Measurements from ENCODE around the gene KCND3.

The KCND3 gene

DNA sequence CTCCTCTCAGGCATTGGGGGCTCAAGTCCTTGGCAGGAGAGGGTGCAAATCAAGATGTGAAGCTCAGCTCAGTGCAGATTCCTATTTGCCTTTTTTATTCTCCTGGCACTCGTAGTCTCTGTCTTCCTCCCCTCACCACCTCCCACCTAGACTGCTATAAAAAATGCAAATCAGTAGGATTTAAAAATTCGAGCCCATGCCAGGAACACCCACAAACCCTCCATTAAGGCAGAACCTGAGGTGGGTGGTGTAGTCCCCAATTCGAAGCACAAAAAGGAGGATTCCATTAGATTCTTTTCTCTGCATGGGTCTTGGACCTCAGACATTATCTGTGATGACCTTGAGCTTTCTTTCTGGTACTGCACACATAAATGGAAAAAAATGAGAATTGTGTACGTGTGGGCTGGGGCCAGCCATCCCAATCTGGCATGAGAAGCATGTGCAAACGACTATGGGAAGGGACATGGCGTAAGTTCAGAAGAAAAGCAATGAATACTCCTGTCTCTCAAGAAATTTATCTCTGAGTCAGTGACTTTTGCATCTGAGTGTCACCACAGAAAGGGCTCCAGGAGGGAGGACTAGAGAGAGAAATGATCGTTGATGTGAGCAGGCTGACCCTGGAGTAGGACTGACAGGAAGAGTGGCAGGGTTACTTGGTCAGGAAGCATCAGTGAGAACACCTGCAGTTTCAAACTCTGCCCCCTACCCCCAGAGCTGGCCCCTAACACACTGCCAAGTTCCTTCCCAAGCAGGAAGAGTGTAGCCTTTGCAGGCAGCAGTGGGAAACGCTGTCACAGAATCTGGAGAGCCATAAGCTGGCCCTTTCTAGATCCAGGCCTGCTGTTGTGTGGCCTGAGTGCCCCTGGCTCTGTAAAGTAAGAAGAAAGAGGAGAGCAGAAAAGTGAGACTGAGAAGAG, 252.0 kb downstream of the KCND3 start:
- DNase-seq = no peak

DNA sequence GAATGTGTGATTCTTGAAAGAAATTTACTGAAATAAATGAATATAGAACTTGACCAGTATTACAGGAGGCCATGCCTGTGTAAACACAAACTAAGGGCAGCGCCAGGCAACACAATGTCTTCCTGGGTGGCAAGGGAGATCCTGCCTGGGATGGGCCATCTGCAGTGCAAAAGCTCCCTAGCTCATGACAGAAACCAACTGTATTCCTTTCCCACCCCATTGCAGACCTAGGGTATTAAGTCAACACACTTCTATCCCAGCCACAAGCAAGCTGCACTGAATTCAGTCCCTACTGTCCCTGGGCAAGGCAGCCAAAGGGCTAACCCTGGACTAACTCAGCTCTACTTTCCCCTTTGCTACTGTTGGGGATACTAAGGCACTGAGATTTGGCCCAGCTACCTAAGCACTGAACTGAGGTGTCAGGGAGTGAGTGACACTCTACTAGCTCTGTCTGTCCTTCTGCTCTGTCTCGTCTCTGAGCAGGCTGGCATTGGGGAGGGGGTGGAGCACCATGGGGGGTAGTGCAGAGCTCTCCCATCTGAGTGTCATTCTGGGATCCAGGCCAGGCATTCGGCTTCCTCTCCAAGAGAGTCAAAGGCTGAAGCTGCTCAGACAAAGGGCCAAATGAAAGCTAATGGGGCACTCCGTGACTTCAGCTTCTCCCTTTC, 252.8 kb downstream of the KCND3 start:
- DNase-seq = no peak

DNA sequence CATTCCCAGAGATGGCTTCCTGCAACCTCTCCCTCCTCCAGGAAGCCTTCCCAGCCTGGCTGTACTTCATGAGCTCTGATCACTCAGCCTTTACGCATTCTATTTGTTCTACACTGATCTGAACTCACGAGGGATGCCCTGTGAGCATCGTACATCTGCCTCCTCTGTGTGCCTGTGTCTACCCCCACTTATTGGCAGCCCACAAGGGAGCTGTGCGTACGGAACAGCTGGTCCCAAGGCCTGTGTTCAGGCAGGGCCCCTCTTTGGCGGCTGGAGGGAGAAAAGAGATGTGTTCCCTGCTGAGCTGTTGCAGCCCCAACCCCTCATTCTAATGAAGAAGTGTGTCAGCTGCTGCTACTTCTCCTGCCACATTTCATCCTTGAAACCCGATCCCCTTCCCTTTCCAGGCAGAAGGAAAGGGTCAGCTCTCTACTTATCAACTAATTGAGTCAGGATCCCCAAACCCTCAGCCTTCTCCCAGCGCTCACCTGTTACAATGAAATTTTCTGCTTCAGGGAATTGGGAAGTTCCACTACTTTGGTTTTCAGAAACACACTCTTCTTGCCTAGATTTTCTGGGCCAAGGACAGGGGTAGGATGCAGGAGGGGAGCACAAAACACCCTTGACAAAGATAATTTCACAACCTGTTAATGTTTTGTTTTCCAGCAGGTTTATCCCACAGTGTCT, 253.5 kb downstream of the KCND3 start:
- no peak for DNase-seq

DNA sequence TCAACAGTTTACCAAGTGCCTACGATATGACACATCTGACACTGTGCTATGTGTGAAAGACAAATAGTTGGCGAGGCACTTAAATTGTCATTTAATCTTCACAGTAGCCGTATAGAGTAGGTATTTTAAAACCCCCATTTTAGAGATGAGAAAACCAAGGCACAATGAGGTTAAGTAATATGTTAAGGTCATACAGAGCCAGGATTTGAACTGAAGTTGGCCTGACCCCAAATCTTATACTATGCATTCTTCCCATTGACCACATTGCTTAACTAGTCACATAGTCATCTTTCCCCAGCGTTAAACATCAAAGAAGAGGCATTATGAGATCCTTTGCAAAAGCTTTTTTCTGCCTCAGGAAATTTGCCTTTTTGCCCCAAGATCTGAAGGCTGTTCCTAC, 254.1 kb downstream of the KCND3 start:
- DNase-seq = no peak

DNA sequence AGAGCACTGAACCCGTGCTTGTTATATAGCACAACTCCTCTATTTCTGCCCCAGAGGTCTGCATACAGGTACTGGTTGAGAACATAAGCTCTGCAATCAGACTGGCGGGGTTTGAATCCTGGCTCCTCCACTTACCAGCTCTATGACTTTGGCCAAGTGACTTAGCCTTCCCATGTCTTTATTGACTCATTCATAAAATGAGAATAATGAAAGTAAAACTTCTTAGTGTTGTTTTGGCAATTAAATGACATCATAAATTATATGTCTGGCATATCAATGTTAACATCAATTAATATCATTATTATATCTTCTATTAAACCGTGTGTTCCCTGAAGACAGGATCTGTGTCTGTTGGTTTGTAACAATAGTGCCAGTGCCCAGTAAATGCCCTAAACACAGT, 254.6 kb downstream of the KCND3 start:
- DNase-seq = no peak

DNA sequence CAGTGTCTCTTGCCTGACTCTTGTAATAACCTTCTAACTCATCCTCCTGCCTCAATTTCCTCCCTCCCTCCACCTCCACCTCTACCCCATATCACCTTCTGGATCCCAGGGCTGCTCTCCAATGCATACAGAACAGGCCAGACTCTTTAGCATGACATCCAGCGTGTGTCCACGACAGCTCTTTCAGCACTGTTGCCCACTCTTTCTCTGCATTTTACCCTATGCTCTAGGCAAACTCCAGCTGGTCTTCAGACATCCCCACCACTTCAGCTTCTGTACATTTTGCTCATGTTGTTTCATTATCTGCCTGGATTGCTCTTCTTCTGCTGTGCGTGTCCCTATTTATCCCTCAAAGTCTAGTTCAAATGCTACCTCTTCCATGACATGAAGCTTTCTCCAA, 255.0 kb downstream of the KCND3 start:
- DNase-seq = no peak

DNA sequence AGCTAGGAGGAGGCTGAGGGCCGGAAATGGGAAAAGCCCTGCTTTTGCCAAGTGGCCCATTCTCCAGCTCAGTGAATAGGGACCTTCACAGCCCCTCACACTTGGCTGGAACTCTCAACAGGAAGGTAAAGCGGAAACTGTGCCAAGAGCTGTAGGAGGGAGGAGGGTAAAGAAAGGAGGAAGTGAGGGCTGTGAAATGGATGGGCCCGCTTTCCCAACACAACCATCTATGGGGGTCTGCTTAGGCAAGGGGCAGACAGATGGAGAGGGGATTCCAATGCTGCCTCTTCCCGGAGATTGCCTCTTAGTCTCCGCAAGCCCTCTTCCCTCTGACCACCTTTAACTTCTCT, 255.5 kb downstream of the KCND3 start:
- no peak for DNase-seq

DNA sequence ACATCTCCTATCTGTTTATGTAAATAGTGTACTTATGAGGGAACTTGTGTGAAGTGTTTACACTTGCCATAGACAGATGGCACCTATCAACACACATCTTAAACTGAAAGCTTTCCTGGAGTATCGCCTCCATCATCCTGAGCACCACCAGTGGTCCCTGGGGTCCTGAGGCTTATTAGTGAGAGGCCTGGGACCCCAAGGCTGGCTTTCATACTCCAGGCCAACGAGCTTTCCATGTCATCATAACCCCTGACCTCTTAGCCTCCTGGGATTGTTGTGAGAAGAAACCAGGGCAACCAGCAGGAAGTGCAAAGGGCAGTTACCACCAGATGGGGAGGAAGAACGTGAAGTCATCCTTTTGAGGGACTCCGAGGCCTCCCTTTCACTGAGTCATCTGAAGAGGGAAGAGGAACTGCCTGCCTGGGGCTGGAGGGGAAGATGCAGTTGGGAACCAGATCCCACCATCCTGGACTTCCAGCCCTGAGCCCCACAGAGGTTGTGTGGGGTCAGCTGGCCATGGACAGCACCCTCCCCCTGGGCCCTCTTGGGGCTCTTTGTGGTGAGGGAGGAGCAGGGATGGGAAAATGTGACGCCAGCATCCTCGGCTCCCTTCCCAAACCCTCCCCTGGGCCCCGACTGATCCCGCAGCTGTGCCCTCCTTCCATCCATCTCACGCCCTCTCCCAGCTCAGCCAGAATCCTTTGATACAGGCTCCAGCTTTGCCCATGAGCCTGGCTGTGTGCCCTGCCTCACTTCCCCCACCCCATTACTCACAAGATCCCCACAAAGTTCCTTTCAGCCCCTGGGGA, 256.1 kb downstream of the KCND3 start:
- DNase-seq = no peak

DNA sequence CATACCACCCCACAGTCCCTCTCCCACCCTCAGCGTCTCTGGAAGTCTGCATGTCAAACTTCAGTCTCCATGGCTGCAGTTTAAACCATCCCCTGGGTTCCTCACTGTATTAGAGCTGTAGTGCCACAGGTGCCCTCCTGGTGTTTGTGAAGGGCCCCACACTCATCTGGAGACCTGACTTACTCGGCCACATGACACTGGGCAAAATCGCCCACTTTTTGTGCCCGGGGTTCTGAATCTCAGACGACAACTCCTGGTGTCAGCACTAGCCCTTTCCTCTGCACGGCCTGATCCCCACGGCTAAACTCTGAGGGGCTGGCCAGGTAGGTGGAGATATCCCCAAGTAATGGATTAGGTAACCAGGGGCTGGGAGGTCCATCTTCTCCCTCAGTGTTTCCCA, 256.8 kb downstream of the KCND3 start:
- no peak for DNase-seq

DNA sequence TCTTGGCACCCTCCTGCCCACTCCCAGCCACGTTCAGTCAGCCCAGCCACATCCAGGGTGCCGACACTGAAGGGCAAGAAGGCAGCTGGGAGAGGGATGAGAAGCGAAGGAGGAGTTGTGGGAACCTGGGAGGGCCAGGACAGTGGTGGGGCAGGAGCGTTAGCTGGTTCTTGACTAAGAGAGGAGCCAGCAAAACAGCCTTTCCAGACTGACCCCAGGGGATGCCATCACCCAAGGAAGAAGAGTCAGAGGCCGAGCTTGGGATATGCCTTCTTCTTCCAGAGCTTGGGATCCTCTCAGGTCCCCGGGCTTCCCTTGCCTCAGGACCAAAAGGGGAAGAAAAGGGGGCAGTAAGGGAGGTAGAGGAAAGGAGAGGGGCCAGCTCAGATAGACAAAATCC, 257.5 kb downstream of the KCND3 start:
- DNase-seq = no peak

DNA sequence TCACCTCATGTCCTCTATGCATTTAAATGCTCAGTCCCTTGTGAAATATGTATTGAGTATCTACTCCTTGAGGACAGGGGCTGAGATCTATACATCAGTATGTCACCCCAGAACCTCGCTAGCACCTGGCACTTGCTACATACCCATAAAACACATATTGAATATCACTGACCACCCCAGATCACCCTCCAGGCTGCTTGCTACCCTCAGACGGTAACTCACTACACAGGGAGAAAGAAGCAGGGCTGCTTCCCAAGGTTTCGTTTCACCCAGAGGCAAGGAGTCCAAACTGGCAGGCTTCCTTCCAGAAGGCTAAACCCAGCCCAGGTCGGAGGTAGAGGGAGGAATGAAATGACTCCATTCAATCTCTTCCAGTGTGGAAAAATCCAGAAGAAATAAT, 258.8 kb downstream of the KCND3 start:
- no peak for DNase-seq

DNA sequence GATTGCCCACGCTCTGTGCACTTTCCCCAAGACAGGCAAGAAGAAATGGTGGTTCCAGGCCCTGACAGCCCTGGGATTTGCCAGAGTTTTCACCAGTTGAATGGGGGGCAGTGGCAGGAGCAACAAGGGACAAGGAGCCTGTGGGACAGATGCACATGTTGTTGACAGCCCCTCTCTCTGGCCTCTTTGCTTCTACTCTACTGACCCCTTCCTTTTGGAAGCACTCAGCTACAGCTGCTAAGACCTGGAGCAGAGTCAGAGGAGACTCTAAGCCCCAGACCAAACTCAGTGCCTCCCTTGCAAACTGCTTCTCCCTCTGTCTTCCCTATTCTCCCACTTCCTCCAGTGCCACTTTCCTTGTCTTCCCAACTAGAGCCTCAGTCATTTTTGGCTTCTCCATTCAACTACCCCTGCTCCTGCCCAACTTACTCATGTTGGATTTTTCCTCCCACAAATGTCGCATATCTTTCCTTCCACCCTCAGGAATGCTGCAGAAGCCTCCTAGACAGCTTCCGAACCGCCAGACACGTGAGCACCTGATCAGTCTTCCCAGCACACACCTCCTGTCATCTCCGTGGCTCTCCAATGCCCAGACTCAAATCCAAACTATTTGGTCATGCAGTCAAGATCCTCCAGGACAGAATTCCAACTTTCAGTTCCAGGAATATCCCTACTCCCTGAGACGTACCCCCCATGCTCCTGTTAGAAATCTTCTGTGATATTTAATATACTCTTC, 259.4 kb downstream of the KCND3 start:
- DNase-seq = no peak

DNA sequence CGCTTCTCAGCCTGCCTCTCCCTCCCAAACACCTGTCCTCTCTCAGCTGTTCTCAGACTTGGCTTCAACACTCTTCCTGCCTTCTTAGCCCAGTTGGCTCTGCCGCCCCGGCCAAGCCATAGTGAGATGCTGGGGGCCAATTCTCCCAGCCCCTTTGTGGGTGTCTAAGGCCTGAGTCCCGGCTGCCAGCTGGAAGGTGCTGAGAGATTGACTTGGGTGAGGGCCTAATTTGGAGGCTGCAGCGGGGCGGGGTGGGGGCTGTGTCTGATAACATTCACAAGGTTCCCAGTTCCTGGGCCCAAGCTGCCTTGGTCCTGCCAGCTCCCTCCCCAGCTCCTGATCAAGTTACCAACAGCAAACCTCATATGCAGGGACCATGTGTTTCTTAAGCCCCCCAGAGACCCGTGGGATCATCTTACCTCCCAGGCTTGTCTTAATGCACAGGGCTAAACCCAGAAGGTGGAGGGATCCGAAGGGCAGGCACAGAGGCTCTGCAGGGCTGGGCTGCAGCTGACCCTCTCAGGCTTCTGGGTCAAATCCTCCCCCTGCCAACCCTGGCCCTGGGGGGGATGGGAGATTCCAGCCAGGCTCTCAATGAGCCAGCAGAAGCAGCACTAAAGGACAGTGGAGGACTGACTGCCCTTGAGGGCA, 260.1 kb downstream of the KCND3 start:
- DNase-seq = no peak

DNA sequence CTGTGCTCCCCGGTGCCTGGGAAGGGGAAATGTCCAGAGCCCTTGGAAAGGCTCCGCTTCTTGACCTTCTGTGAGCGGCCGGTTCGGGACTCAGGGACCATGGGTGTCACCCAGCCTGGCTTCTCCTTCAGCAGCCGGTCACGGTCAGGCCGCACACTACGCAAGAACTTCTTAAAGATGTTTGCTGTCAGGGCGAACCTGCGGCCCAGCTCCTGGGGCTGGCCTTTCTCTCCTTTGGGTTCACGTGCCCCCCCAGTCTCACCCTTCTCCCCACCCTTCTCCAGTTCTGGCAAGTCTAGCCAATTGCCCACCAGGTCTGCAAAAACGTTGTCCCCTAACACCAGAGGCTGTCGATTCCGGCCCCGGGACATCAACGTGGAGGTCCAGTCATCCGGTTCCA, 262.4 kb downstream of the KCND3 start:
- no peak for DNase-seq

DNA sequence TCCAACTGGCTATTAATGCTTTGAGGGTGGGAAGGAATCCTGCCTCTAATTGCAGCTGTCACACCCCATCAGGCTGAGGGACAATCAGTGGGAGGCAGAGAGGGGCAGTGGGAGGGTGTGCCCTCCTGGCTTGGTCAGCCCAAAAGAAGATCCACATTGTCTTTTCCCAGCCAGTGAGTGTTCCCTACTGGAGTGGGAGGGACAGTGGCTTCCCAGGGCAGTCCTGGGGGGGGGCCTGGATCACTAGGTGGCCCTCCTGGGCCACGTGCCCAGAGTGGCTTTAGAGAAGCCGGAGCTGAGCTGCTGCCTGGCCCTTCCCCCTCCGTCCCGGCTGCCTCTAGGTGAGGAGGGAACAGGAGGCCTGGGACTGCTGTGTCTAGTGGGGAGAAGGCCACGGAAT, 264.3 kb downstream of the KCND3 start:
- DNase-seq = no peak

DNA sequence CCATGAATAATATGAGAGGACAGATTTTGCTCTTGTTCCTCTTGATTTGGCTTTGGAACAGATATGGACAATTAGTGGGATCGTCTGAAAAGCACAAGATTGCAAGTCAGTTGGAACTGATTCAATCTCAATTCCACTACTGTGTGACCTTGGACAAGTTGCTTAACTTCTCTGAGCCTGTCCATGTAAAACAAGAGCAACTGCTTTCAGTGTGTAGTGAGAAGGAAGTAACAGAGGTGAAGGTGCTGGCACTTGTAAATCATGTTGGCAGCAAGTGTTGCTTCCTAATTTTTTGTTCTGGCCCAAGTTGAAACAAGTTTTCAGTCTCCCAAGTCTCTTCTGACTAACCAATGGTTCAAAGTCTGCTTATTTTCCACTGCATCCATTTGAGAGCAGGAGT, 265.6 kb downstream of the KCND3 start:
- DNase-seq = no peak

DNA sequence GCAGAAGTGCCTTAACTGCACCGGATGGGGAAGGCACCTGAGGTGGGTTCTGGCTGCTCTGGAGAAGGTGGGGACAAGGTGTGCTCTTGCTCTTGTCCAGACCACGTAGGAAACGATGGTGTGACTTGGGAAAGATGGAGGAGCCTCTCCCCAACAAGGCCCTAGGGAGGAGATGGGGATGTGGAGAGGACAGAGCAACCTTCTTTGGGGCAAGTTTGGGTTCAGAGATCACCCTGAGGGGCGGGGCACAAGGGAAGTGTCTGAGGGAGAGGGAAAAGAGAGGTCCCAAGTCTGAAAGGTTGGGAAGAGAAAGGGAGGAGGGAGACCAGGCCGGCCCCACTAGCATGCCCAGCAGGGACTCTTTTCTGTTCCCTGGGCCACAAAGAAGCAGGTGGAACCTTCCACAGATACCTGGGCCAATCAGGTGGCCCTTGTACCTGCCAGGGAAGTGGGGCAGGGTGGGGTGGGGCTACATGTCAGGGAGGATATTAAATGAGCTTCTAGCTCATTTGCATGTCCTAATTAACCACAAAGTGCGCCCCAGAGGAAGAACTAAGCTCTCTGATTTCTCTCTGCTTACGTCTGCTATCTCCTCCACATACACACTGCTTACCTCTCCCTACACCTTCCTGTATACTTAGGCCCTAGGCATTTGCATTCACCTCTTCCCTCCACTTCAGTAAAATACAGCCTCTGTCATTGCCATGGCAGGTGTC, 266.2 kb downstream of the KCND3 start:
- no peak for DNase-seq

DNA sequence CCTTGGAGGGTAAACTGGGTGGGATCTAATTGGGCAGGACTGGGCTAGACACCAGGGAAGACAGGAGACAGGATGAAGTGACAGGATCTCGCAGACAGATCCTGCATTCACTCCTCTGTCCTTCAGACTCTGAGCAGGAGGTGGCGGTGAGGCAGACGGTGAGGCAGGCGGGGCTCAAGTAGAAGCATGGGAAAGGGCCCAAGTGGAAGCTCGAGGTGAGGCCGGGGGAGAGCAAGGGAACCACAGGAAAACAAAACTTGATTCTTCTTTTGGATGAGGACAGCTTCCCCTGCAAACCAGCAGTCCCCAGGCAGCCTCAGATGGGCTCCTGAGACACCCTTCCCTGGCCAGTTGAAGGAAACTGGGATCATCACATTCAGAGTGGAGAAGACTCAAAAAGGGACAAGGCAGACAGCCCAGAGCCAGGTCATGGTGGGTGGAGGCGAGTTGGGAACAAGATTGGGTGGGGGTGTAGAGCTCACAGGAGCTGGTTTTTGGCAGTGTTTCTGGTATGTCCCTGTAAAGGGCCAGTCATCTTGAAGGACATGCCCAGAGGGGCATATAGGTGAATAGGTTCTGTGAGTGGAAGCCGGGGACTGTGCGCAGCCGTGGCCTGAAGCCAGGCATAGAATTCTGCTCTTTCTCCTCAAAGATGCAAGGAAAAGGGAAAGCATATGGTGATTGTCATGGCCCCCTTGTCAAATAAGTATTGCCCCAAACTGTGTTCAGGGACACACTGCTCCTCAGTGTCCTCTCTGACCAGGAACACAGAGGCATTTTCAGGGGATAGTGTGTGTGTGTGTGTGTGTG, 268.3 kb downstream of the KCND3 start:
- DNase-seq = no peak
